Mucosa of descending colon (tissue), 3 donors: ENCODE results near the gene DOCK2. TPM values are rescaled to one million over a fixed set of nuclear protein-coding genes. Genes with fewer than 3 reads are reported as not detected.

Experiments
- ATAC-seq: fragments of 200-7000 bp; cut with Tn5 transposase; one replicate; pipeline ENCODE4 v1.9.1; 2020; ENCODE audit warnings: mild to moderate bottlenecking, moderate library complexity
- DNase-seq, 3 donors: peaks; one replicate each; pipeline ENCODE4 v3.0.0-alpha.2; 2020
- H3K36me3 ChIP-seq: fragments of 200-600 bp; one replicate; pipeline ENCODE4 v1.8.0; 2021; ENCODE audit warnings: low read depth, mild to moderate bottlenecking
- H3K4me1 ChIP-seq: fragments of 200-600 bp; one replicate; pipeline ENCODE4 v1.8.0; 2021; ENCODE audit warnings: low read depth, mild to moderate bottlenecking
- H3K4me3 ChIP-seq: fragments of 200-600 bp; one replicate; pipeline ENCODE4 v1.8.0; 2021; ENCODE audit warnings: mild to moderate bottlenecking
- H3K9me3 ChIP-seq: fragments of 200-600 bp; one replicate; pipeline ENCODE4 v1.8.0; 2021; ENCODE audit warnings: mild to moderate bottlenecking
- CTCF ChIP-seq: fragments of 200-600 bp; IDR thresholded peaks from one replicate; pipeline ENCODE4 v1.8.0; 2022; ENCODE audit warnings: antibody characterized with exemption, mild to moderate bottlenecking
- intact Hi-C, 2 donors: fragments of 100-400 bp; cut with DNase I in 1 of 2; cut with micrococcal nuclease in 1 of 2; formaldehyde crosslinking; loops; one replicate each; pipeline versions ENCODE4 v1.11.0 to v1.11.1; 2022; cut with DNase I, micrococcal nuclease
- total RNA-seq, 3 donors: library from RNA; stranded (reverse); fragmentation: NEBNext Ultra II Directional in 2 of 3; extraction: Animal tissue kit (Norgen Biotek cat#: 25700) in 2 of 3; gene quantifications; one replicate each; pipeline versions ENCODE4 v1.2.1 to v1.2.4, GENCODE V29; 2021 to 2023
- donor health status: DM: no; HTN: no; CAD: no; lungs with moderate emphysema.
- donor health status: DM: no; HTN: no; CAD: no.
- donor health status: DM: no; HTN: yes; CAD: no.

Gene DOCK2
- total RNA-seq, 3 donors from 2014 or later = 7.2 to 20.1 (median 18.1) TPM

GRCh38 chr5:169809281-169809680 lies 172.2 kb downstream of the DOCK2 start:
- Histone ChIP-seq H3K9me3 (no peaks in the 10 kb centered on the region), H3K4me3 (no peak overlapping the region), H3K4me1 (no peaks in the 10 kb centered on the region), H3K36me3 (no peaks in the 10 kb centered on the region)
- TF ChIP-seq CTCF = no peak
- DNase-seq (no peak), ATAC-seq (no peak)
- intact Hi-C loops = no loop called here

GRCh38 chr5:169810524-169810923 lies 173.4 kb downstream of the DOCK2 start:
- no peak for TF ChIP-seq CTCF
- no peaks in the 10 kb centered on the region for H3K9me3 ChIP-seq
- no peaks in the 10 kb centered on the region for H3K4me1 ChIP-seq
- H3K4me3 ChIP-seq = no peak overlapping the region
- no peaks in the 10 kb centered on the region for H3K36me3 ChIP-seq
- intact Hi-C loops = no loop called here
- DNase-seq (no peak), ATAC-seq (no peak)

GRCh38 chr5:169811023-169811422 lies 173.9 kb downstream of the DOCK2 start:
- intact Hi-C loops = no loop called here
- no peak for ATAC-seq
- no peaks in the 10 kb centered on the region for H3K9me3 ChIP-seq
- TF ChIP-seq CTCF = no peak
- DNase-seq = no peak
- no peak overlapping the region for H3K4me3 ChIP-seq
- H3K36me3 ChIP-seq = no peaks in the 10 kb centered on the region
- H3K4me1 ChIP-seq = no peaks in the 10 kb centered on the region

GRCh38 chr5:169811680-169812079 lies 174.6 kb downstream of the DOCK2 start:
- intact Hi-C loops = no loop called here
- no peak for TF ChIP-seq CTCF
- Histone ChIP-seq H3K36me3 (no peaks in the 10 kb centered on the region), H3K9me3 (no peaks in the 10 kb centered on the region), H3K4me3 (no peak overlapping the region), H3K4me1 (no peaks in the 10 kb centered on the region)
- DNase-seq = no peak
- ATAC-seq = no peak

GRCh38 chr5:169812786-169813185 lies 175.7 kb downstream of the DOCK2 start:
- TF ChIP-seq CTCF = no peak
- intact Hi-C loops = no loop called here
- H3K9me3 ChIP-seq = no peaks in the 10 kb centered on the region
- no peaks in the 10 kb centered on the region for H3K4me1 ChIP-seq
- no peaks in the 10 kb centered on the region for H3K36me3 ChIP-seq
- DNase-seq = no peak
- no peak for ATAC-seq
- H3K4me3 ChIP-seq = no peak overlapping the region

- DNase-seq = no peak
- Histone ChIP-seq H3K4me3 (no peak overlapping the region), H3K36me3 (no peaks in the 10 kb centered on the region), H3K9me3 (no peaks in the 10 kb centered on the region), H3K4me1 (no peaks in the 10 kb centered on the region)
- no peak for TF ChIP-seq CTCF
- intact Hi-C loops = no loop called here
- ATAC-seq = no peak
These were observed 177.0 kb downstream of the DOCK2 start for GRCh38 chr5:169814045-169814444.
